Activated CD8-positive, alpha-beta T cell treated with anti-CD3 and anti-CD28 coated beads for 36 hours (primary cell): Measurements from ENCODE around the gene TSGA10IP. TPM values are rescaled to one million over a fixed set of nuclear protein-coding genes. Genes with fewer than 3 reads are reported as not detected.

Experiments
- ATAC-seq: fragments of 200-7000 bp; cut with Tn5 transposase; one replicate; pipeline ENCODE4 v1.10.0; 2021; ENCODE audit warnings: mild to moderate bottlenecking, moderate library complexity
- CTCF ChIA-PET: fragments of 350-600 bp; sonication (Branson Sonifier 250); formaldehyde crosslinking; loops from one replicate; lab custom pipeline; 2021; ENCODE audit warnings: antibody characterized with exemption; lab: Charles Lee
- POLR2A ChIA-PET: fragments of 350-600 bp; sonication (Branson Sonifier 250); formaldehyde crosslinking; loops from one replicate; lab custom pipeline; 2021; ENCODE audit warnings: antibody characterized with exemption; lab: Charles Lee
- DNase-seq: peaks from one replicate; pipeline ENCODE4 v3.0.0-alpha.2; 2020
- H3K27ac Mint-ChIP-seq: one replicate; pipeline ENCODE4 v1.8.0; 2021; ENCODE audit warnings: mild to moderate bottlenecking, mixed read lengths
- H3K27me3 Mint-ChIP-seq: one replicate; pipeline ENCODE4 v1.8.0; 2021; ENCODE audit warnings: mixed read lengths
- H3K36me3 Mint-ChIP-seq: one replicate; pipeline ENCODE4 v1.8.0; 2021; ENCODE audit warnings: low read depth, mixed read lengths
- H3K4me1 Mint-ChIP-seq: one replicate; pipeline ENCODE4 v1.8.0; 2021; ENCODE audit warnings: low read depth, mixed read lengths
- H3K4me3 Mint-ChIP-seq: one replicate; pipeline ENCODE4 v1.8.0; 2021; ENCODE audit warnings: mild to moderate bottlenecking, moderate library complexity, mixed read lengths
- H3K9me3 Mint-ChIP-seq: one replicate; pipeline ENCODE4 v1.8.0; 2021; ENCODE audit warnings: mixed read lengths
- CTCF ChIP-seq: fragments of 200-600 bp; IDR thresholded peaks from one replicate; pipeline ENCODE4 v1.8.0; 2022; ENCODE audit warnings: antibody characterized with exemption, mild to moderate bottlenecking
- intact Hi-C: fragments of 100-400 bp; cut with micrococcal nuclease; formaldehyde crosslinking; loops from one replicate; pipeline ENCODE4 v1.10.0; 2022
- total RNA-seq, 2 experiments: library from RNA; stranded (reverse); gene quantifications; one replicate each; pipeline ENCODE4 v1.2.3, GENCODE V29; 2021

TSGA10IP gene
- total RNA-seq, 2 experiments from 2014 or later, result not detected

DNA sequence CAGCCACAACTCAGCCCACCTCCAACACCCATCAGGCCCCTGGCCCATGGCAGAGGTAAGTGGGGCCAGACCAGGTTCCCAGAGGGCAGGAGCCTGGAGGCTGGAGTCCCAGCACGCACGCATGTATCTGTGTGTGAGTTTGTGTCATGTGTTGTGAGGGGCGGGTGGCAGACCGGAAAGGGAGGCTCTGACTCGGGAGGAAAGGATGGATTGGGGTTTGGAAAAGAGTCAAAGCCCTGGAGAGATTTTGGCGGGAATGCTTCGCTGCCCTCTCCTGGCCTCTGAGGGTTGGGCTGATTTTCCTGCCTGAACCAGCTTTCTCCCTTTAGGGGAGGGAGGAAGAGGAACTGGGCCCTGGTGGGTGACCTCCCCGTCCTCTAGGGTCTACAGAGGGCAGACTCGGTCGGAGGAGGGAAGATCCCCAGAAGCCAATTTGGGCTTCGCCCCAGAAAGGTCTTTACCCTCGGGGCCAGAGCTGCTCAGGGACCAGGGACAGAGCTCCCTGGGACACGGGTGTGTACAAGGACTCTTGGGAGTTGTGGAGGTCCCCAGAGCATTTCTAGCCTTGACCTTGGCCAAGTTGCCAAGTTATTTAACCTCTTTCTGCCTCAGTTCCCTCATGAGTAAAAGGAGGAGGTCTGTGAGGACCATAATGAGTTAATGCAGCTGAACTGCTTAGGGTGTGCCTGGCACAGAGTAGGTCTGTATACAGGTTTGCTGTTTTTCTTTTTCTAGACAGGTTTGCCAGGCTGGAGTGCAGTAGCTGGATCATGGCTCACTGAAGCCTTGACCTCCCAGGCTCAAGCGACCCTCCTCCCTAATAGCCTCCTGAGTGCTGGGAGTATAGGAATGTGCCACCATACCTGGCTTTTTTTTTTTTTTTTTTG is 33.4 kb upstream of the TSGA10IP start:
- ATAC-seq, result no peak
- peaks cover 20% of the 10 kb centered on the region for H3K4me1 Mint-ChIP-seq

DNA sequence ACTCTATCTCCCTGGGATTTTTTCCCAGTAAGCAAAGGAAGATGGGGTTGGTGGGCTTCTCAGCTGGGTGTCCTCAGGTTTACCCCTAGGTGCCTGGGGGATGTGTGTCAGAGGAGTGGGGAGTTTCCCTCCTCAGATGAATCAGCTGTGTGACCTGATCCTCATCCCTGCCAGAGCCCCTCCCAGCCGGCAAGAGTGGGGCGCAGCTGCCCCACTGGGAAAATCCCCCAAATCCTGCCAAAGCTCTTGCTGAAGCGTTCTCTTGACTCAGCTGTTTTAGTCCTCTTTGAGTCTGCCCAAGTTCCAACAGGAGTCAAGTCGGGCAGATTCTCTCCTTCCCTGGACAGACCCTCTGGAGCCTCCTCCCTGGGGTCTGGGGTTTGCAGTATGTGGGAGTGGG is 32.4 kb upstream of the TSGA10IP start:
- H3K4me3 Mint-ChIP-seq, result no peak overlapping the region
- H3K4me1 Mint-ChIP-seq, result peaks cover 26% of the 10 kb centered on the region
- no peak overlapping the region for H3K27ac Mint-ChIP-seq
- peaks cover 7% of the 10 kb centered on the region for H3K36me3 Mint-ChIP-seq
- TF ChIP-seq CTCF, result no peak
- POLR2A ChIA-PET, result interaction anchor here (2.5 kb wide), 1 partner anchor 12 kb away, joined by 12 read pairs; the partner anchor contains the start of gene FOSL1
- peaks cover 4% of the 10 kb centered on the region for H3K27me3 Mint-ChIP-seq
- DNase-seq (no peak), ATAC-seq (peak; percentile 32)
- CTCF ChIA-PET, result interaction anchor here (1.2 to 1.5 kb wide), 2 partner anchors 10 to 28 kb away, joined by 3 read pairs; no protein-coding TSS in a partner anchor
- H3K9me3 Mint-ChIP-seq, result no peaks in the 10 kb centered on the region
- intact Hi-C loops, result no loop called here

More for the DNA sequence above, 33.4 kb upstream of the TSGA10IP start:
- Mint-ChIP-seq H3K27ac (no peak overlapping the region), H3K9me3 (no peaks in the 10 kb centered on the region), H3K36me3 (peaks cover 4% of the 10 kb centered on the region), H3K27me3 (peaks cover 4% of the 10 kb centered on the region), H3K4me3 (no peak overlapping the region)
- no peak for TF ChIP-seq CTCF
- no peak for DNase-seq
- intact Hi-C loops, result no loop called here
- POLR2A ChIA-PET, result interaction anchor here (0.9 to 2.5 kb wide), 2 partner anchors 11 to 18 kb away, joined by 3 to 12 read pairs; partner anchors contain the start of gene FOSL1
- CTCF ChIA-PET, result interaction anchor here (1.2 to 1.5 kb wide), 2 partner anchors 11 to 27 kb away, joined by 3 read pairs; no protein-coding TSS in a partner anchor

GRCh38 chr11:65915101-65915820 is 30.0 kb upstream of the TSGA10IP start:
- Mint-ChIP-seq H3K4me3 (no peak overlapping the region), H3K9me3 (no peaks in the 10 kb centered on the region), H3K4me1 (peaks cover 24% of the 10 kb centered on the region), H3K27me3 (no peaks in the 10 kb centered on the region), H3K36me3 (peaks cover 9% of the 10 kb centered on the region), H3K27ac (no peak overlapping the region)
- no peak for TF ChIP-seq CTCF
- no peak for ATAC-seq
- ChIA-PET CTCF (interaction anchor here (0.7 to 1.8 kb wide), 4 partner anchors 14 to 31 kb away, joined by 3 to 4 read pairs (median 3); no protein-coding TSS in a partner anchor), POLR2A (interaction anchor here (0.9 to 2.0 kb wide), 5 partner anchors 14 to 43 kb away, joined by 3 to 8 read pairs (median 4); partner anchors contain the start of gene CCDC85B)
- intact Hi-C loops, result no loop called here
- no peak for DNase-seq

GRCh38 chr11:65915821-65916251 is 29.4 kb upstream of the TSGA10IP start:
- H3K27me3 Mint-ChIP-seq, result no peaks in the 10 kb centered on the region
- DNase-seq (no peak), ATAC-seq (no peak)
- intact Hi-C loops, result no loop called here
- H3K9me3 Mint-ChIP-seq, result no peaks in the 10 kb centered on the region
- ChIA-PET CTCF (interaction anchor here (0.7 to 1.8 kb wide), 4 partner anchors 14 to 32 kb away, joined by 3 to 4 read pairs (median 3); no protein-coding TSS in a partner anchor), POLR2A (interaction anchor here (1.1 to 2.0 kb wide), 3 partner anchors 14 to 22 kb away, joined by 3 to 8 read pairs (median 6); no protein-coding TSS in a partner anchor)
- H3K4me1 Mint-ChIP-seq, result peaks cover 28% of the 10 kb centered on the region
- H3K4me3 Mint-ChIP-seq, result no peak overlapping the region
- no peak for TF ChIP-seq CTCF
- no peak overlapping the region for H3K27ac Mint-ChIP-seq
- peaks cover 11% of the 10 kb centered on the region for H3K36me3 Mint-ChIP-seq
